Measurements from ENCODE around the gene MFRP. TPM values are rescaled to one million over a fixed set of nuclear protein-coding genes. Genes with fewer than 3 reads are reported as not detected.

Gene MFRP
- total and polyA plus RNA-seq, 11 donors, result 0.04 TPM; not detected in 10

DNA sequence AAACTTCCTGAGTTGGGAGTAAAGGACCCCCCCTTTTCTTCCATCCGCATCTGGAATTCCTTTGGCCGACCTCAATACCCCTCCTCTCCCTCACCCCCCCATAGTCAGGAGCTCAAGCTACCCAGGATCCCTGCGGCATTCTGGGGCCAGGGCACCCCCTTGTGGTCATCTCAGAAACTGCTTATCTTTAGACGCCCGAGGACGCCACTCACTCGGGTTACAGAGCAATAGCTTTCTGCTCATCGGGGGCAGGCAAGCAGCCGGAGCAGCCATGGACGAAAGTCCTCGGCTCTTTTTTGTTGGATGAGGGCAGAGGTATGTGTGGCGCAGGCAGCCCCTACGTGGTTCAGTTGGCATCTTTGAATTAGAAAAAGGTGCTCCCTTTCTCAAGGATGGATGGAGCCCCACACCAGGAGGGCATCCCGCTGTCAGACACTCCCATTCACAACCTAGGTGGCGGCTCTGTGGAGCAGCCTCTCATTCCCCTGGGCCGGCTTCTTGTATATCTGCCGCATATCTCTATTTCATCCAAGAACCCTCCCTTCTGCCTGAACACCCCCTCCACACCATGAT, 8.1 kb downstream of the MFRP start:
- H3K4me1 ChIP-seq, result peaks cover 7 to 68% (median 49%) of the 10 kb centered on the region in 12 donors
- TF ChIP-seq POLR2A (IDR thresholded peaks at IDR 0.05), result no peak
- TF ChIP-seq, protein P1, sequence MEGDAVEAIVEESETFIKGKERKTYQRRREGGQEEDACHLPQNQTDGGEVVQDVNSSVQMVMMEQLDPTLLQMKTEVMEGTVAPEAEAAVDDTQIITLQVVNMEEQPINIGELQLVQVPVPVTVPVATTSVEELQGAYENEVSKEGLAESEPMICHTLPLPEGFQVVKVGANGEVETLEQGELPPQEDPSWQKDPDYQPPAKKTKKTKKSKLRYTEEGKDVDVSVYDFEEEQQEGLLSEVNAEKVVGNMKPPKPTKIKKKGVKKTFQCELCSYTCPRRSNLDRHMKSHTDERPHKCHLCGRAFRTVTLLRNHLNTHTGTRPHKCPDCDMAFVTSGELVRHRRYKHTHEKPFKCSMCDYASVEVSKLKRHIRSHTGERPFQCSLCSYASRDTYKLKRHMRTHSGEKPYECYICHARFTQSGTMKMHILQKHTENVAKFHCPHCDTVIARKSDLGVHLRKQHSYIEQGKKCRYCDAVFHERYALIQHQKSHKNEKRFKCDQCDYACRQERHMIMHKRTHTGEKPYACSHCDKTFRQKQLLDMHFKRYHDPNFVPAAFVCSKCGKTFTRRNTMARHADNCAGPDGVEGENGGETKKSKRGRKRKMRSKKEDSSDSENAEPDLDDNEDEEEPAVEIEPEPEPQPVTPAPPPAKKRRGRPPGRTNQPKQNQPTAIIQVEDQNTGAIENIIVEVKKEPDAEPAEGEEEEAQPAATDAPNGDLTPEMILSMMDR (IDR thresholded peaks at IDR 0.05), result peak; percentile 64 to 79 (median 72)
- peak overlapping the region in 10 of 12 donors; percentile 60 to 97 (median 76) for H3K4me3 ChIP-seq
- ATAC-seq, result peak in 3 of 4 donors; percentile 11 to 29 (median 17)
- WGBS, 4 donors, result 10 to 18% (median 13%) methylated on average over 17 of the region's 17 CpGs
- peak; percentile 60 to 78 (median 75) for DNase-seq
- no peaks in the 10 kb centered on the region for H3K9me3 ChIP-seq
- peak overlapping the region in 9 of 12 donors; percentile 19 to 100 (median 95) for H3K27ac ChIP-seq
- peaks cover 0 to 33% (median 0%) of the 10 kb centered on the region in 9 donors for H3K27me3 ChIP-seq
- intact Hi-C loops (cut with DNase I), result loop anchor here in 4 of 10 donors (1.0 to 10.0 kb wide), 5 partner anchors 43 to 234 kb away; partner anchors contain the start of genes USP2 (in 2 of the 4), ABCG4 (in 1 of the 4), C2CD2L (in 1 of the 4) and CBL (in 1 of the 4)
- H3K36me3 ChIP-seq, result peaks cover 0 to 10% (median 5%) of the 10 kb centered on the region in 9 donors

DNA sequence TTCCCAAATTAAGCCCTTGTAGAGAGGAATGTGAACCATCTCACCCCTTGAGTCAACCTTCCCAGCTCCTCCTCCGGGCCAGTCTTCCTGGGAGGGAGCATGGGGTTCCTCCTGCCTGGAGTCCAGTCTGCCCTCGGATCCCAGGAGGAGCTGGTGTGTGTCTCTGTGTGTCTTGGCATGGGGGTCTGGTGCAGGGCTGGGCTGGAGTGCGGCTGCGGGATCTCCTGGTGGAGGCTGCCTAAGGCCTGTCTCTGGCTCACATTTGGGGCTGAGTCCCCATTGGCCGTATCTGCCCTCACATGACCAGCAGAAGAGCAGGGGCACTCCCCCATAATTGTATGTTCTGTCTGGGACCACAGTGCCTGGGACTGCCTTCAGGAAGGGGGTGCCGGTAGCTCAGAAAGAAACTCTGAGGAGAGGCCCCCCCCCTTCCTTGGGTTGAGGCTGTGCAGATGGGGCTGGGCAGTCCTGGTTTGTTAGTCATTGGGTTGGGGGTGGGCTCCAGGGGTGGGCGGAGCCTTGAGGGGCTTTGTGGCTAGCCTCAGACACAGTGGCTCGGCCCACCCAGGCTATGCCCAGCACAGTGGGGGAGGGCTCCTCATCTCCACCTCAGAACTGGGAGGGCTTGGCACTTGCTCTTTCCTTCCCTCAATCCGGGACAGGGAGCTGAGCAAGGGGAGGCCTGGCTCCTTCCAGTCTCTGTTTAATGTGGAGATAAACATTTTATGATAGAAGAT, 8.8 kb downstream of the MFRP start:
- ATAC-seq (no peak), DNase-seq (no peak)
- Histone ChIP-seq H3K36me3 (peaks cover 0 to 10% (median 5%) of the 10 kb centered on the region in 9 donors), H3K4me3 (peak overlapping the region in 2 of 12 donors; percentile 5 to 97), H3K27me3 (peaks cover 0 to 33% (median 0%) of the 10 kb centered on the region in 9 donors), H3K27ac (peak overlapping the region in 3 of 12 donors; percentile 33 to 99 (median 94)), H3K4me1 (peaks cover 7 to 68% (median 49%) of the 10 kb centered on the region in 12 donors), H3K9me3 (no peaks in the 10 kb centered on the region)
- 43 to 51% (median 47%) methylated on average over 8 to 9 of the region's 9 CpGs for WGBS, 4 donors
- TF ChIP-seq, protein P1 (IDR thresholded peaks at IDR 0.05), result no peak
- intact Hi-C loops (cut with DNase I), result loop anchor here in 4 of 10 donors (1.0 to 10.0 kb wide), 5 partner anchors 44 to 233 kb away; partner anchors contain the start of genes USP2 (in 2 of the 4), ABCG4 (in 1 of the 4), C2CD2L (in 1 of the 4) and CBL (in 1 of the 4)

DNA sequence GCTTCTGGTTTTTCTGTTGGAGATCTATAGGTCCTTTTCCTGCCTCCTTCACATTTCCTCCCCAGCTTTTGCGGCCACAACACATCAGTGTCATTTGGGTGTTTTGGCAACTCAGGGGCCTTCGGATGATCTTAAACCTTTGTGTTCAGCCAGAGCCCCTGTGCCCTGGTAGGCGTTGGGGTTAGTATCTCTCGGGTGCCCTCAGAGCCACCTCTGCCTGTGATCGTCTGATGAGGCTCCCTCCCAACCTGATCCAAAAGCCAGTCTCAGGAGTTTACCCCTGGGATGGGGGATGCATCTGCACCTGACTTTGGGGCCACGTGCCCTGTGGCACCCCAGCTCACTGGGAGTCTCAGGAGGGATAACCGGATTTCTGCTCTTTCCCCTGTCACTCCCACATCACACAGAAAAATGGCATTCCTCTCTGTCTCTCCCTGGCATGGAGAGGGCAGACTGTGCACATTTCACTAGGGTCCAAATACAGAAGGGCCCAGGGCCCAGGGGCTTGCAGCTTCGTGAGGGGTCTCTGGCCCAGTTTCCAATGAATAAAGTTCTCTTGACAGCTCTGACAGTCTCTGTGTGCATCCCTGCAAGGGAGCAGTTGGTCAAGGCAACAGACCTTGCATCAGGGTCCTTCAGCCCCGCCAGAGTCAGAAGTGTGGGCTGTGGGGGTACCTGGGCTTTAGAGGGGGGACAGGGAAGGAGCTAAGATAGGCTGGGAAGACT, 9.6 kb downstream of the MFRP start:
- Histone ChIP-seq H3K36me3 (peaks cover 0 to 10% (median 5%) of the 10 kb centered on the region in 9 donors), H3K27ac (no peak overlapping the region), H3K4me3 (no peak overlapping the region), H3K4me1 (peaks cover 7 to 68% (median 48%) of the 10 kb centered on the region in 12 donors), H3K27me3 (peaks cover 0 to 27% (median 0%) of the 10 kb centered on the region in 9 donors), H3K9me3 (no peaks in the 10 kb centered on the region)
- DNase-seq (no peak), ATAC-seq (no peak)
- TF ChIP-seq, protein P1 (IDR thresholded peaks at IDR 0.05), result no peak
- no peak for TF ChIP-seq POLR2A (IDR thresholded peaks at IDR 0.05)
- 85 to 91% (median 88%) methylated on average over 8 to 9 of the region's 9 CpGs for WGBS, 4 donors
- intact Hi-C loops (cut with DNase I), result loop anchor here in 4 of 10 donors (5.0 to 10.0 kb wide), 4 partner anchors 45 to 232 kb away; partner anchors contain the start of genes ABCG4 (in 1 of the 4), C2CD2L (in 1 of the 4), CBL (in 1 of the 4) and DPAGT1 (in 1 of the 4)
